RWPE1 (cell line): ENCODE data around the gene CEP128.
A peak's percentile ranks its signal among the peaks of the same experiment; 100 is the strongest.

Experiments
- CTCF ChIA-PET: fragments of 350-600 bp; sonication (Branson Sonifier 250); formaldehyde crosslinking; extraction: SDS; loops from one replicate; lab custom pipeline; 2021; lab: Yijun Ruan, JAX
- POLR2A ChIA-PET: fragments of 400-600 bp; formaldehyde crosslinking; extraction: SDS; loops from one replicate; lab custom pipeline; 2020; ENCODE audit warnings: antibody characterized with exemption; ENCODE audit not compliant: low non-redundant PET; lab: Yijun Ruan, JAX
- DNase-seq: peaks from one replicate; pipeline ENCODE4 v3.0.0; 2012; ENCODE audit warnings: low spot score
- H3K27ac ChIP-seq: fragments of 450-650 bp; 2 replicates; pipeline ENCODE4 v1.5.1; 2017
- CTCF ChIP-seq: fragments of 450-650 bp; conservative IDR thresholded peaks from 2 replicates; pipeline ENCODE4 v1.5.1; 2017; ENCODE audit warnings: low read depth, mild to moderate bottlenecking

CEP128 gene

DNA sequence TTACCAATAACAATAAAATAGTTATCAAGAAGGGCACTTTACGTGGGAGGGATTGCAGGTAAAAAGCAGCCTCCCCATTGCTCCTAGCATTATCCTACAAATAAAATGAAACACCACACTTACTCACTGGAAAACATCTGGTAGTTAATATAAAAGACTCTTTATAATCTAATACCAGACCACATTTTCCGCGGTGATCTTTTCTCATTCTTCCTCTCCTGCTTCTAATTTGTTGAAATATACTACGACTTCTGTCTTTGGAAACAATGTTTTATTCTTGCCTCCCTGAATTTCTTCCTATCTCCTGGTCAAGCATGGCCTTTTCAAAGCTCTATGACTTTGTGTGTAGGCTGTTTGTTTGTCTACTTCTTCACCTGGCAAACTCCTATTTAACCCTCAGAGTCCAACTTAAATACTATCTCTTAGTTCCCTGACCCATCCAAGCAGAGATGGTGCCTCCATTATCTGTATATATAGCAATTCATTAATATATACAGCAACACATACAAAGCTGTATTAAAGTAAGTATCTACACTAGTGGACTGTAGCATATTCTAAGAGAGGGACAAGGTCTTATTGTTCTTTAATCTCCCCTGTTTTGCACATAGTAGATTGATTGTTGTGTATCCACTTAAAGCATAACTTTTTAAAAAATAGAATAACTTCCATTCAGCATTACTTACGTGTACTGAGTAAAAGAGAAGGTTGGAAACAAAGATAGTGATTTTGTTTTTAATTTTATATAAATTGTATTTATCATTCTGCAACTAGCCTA, 228.3 kb downstream of the CEP128 start:
- no peak for TF ChIP-seq CTCF
- H3K27ac ChIP-seq: no peak overlapping the region
- no peak for DNase-seq
- ChIA-PET CTCF (interaction anchor here (0.6 kb wide), 1 partner anchor 11 kb away, joined by 3 read pairs; no protein-coding TSS in a partner anchor), POLR2A (no interaction called here)

- POLR2A ChIA-PET: no interaction called here
- H3K27ac ChIP-seq: no peak overlapping the region
- no peak for TF ChIP-seq CTCF
- CTCF ChIA-PET: no interaction called here
- peak; percentile 9 for DNase-seq
These were observed 236.1 kb downstream of the CEP128 start for GRCh38 chr14:80705241-80705980.

- POLR2A ChIA-PET: no interaction called here
- no peak overlapping the region for H3K27ac ChIP-seq
- CTCF ChIA-PET: no interaction called here
- no peak for TF ChIP-seq CTCF
- no peak for DNase-seq
These were observed 240.9 kb downstream of the CEP128 start for GRCh38 chr14:80700601-80701000.

DNA sequence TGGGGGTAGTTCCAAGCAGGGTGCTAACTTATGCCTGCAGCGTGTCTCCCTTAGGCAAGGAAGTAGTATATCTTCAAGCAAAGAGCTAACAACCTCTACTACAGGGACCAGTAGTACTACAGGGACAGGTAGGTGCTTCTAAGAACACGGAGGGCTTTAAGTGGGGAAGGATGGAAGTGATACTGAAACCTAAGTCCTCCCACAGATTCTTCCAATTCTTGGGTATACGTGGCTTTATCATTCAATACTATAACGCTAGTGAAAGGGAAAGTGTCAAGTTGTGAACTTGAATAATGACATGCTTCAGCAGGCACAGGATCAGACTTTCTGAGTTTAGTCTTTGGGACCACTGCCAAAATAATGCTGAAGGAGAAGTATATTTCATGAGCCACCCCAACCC, 241.7 kb downstream of the CEP128 start:
- ChIA-PET CTCF (no interaction called here), POLR2A (no interaction called here)
- no peak overlapping the region for H3K27ac ChIP-seq
- no peak for TF ChIP-seq CTCF
- no peak for DNase-seq

DNA sequence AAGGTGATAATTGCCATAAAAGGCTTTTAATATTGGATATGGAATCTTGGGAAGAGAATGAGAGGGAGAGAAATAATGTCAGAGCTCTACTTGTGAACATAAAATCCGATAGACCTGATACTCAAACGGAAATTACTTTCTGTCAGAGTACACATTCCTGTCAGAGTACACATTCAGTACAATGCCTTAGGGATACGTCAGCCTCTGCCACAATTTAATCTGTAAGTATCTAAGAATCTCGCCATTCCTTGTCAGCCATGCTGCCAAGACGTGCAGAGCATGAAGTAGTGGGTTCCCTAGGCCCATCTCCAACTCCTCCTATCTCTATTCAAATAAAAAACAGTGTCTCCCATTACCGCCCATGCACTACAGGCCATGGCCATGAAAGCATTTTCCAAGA, 242.6 kb downstream of the CEP128 start:
- ChIA-PET CTCF (no interaction called here), POLR2A (no interaction called here)
- no peak for TF ChIP-seq CTCF
- no peak for DNase-seq
- no peak overlapping the region for H3K27ac ChIP-seq

DNA sequence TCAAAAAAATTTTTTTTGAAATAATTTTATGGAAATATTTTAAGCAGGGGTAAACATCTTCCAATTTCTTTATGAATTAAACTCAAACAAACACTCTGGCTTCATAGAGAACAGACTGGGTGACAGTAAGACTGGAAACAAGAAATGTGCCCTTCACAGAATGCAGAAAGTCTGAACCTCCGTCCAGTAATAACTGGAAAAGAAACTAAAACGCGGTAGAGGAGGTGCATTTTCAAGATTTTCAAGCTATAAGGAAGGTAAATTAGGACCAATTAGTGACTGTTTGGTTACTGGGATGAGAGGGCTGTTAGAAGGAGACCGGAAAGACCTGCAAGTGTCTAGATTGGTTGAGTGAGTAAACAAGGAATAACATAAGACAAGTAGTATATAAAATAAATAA, 245.7 kb downstream of the CEP128 start:
- H3K27ac ChIP-seq: no peak overlapping the region
- no peak for DNase-seq
- CTCF ChIA-PET: no interaction called here
- POLR2A ChIA-PET: no interaction called here
- TF ChIP-seq CTCF: no peak
